ENCODE data around the gene CERT1.

CERT1 gene

DNA sequence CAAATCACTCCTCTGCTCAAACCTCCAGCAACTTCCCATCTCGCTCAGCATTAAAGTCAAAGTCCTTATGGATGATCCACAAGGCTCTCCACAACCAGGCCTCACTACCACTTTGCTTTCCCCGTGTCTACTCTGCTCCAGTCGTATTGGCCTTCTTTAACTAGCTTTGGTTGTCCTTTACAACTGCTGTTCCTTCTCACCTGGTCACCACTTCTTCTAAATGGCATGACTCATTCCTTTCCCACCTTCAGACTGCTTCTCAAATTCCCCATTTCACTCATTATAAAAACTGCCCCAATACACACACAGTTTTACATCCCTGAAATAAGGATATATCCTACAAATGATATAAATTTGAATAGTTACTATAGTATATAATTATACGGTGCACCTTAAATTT lies 30.4 kb downstream of the CERT1 start:
- no peak for DNase-seq (ENCODE audit: low read depth, low spot score)

DNA sequence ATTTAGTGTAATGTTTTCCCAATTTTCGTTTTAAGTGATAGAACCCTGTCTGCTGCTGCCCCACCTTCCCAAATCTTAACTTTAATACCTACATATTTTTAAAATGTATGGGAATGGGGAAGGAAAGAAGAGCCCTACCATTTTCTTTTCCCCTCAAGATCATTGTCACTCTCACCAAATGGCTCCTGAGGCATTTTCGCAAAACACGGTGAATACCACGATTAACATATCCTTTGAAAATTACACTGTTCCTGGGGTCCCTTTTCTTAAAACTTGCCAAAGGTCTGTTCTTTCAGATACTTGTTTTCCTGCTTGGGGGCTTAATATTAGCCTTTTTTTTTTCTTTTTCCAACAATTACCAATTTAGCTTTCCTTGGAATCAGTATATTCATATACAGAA lies 36.1 kb downstream of the CERT1 start:
- no peak overlapping the region for H3K27ac ChIP-seq
- no peak for DNase-seq (ENCODE audit: low read depth, low spot score)

More for the DNA sequence above, 30.4 kb downstream of the CERT1 start:
- H3K27ac ChIP-seq = no peak overlapping the region

DNA sequence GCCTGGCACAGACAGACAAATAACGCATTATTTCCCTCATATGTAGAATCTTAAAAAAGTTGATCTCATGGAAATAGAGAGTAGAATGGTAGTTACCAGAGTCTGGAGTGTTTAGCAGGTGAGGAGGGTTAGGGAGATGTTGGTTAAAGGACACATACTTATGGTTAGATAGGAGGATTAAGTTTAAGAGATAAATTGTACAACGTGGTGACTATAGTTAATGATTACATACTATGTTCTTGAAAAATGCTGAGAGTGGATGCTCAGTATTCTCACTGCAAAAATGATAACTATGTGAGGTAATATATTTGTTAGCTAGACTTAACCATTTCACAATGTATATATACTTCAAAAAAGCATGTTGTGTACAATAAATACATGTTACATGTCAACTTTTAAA lies 38.0 kb downstream of the CERT1 start:
- H3K27ac ChIP-seq = no peak overlapping the region
- no peak for DNase-seq (ENCODE audit: low read depth, low spot score)

DNA sequence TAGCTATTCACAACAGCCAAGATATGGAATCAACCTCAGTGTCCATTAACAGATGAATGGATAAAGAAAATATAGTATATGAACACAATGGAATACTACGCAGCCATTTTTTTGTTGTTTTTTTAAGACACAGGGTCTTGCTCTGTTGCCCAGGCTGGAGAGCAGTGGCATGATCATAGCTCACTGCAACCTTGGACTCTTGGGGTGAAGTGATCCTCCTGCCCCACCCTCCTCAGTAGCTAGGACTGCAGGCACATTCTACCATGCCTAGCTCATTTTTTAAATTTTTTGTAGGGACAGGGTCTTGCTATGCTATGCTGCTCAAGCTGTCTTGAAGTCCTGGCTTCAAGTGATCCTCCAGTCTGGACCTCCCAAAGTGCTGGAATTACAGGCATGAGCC lies 38.5 kb downstream of the CERT1 start:
- H3K27ac ChIP-seq = no peak overlapping the region
- no peak for DNase-seq (ENCODE audit: low read depth, low spot score)

DNA sequence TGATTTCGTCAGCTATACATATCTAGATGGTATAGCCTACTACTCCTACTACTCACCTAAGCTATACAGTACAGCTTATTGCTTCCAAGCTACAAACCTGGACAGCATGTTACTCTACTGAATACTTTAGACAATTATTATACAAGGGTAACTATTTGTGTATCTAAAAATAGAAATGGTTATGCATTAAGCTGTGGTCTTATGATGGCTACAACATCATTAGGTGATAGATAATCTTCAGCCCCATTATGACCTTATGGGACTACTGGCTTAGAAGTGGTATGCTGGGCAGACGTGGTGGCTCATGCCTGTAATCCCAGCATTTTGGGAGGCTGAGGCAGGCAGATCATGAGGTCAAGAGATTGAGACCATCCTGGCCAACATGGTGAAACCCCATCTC lies 40.2 kb downstream of the CERT1 start:
- H3K27ac ChIP-seq = no peak overlapping the region
- no peak for DNase-seq (ENCODE audit: low read depth, low spot score)

DNA sequence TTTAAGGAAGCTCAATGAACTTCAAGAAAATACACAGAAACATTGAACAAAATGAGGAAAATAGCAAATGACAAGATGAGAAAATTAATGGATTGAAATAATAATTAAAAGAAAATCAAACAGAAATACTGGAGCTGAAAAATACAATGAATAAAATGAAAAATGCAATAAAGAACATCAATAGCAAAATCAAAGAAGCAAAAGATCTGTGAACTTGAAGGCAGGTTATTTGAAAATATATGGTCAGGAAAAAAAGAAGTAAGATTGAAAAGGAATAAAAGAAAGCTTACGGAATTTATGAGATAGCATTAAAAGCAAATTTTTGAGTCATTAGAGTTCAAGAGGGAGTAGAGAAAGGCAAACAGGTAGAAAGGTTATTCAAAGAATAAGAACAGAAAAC lies 42.4 kb downstream of the CERT1 start:
- DNase-seq (ENCODE audit: low read depth, low spot score) = no peak
- no peak overlapping the region for H3K27ac ChIP-seq

DNA sequence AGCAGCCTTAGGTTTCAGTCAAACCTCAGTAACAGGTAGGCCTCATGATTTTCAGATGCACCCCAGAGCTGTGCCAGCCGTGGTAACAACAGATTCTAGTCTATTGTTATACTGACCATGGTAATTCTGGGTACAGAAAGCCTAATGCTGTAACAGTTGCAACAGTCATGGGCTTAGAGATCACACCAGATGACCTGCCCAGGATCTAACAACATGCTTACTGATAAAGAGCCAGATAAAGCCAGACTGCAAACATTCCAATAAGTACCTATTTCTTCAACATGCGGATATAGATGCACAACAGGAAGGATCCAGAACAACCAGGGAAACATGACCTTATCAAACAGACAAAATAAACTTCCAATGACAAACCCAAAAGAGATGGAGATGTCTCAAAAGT lies 42.8 kb downstream of the CERT1 start:
- no peak overlapping the region for H3K27ac ChIP-seq
- no peak for DNase-seq (ENCODE audit: low read depth, low spot score)

DNA sequence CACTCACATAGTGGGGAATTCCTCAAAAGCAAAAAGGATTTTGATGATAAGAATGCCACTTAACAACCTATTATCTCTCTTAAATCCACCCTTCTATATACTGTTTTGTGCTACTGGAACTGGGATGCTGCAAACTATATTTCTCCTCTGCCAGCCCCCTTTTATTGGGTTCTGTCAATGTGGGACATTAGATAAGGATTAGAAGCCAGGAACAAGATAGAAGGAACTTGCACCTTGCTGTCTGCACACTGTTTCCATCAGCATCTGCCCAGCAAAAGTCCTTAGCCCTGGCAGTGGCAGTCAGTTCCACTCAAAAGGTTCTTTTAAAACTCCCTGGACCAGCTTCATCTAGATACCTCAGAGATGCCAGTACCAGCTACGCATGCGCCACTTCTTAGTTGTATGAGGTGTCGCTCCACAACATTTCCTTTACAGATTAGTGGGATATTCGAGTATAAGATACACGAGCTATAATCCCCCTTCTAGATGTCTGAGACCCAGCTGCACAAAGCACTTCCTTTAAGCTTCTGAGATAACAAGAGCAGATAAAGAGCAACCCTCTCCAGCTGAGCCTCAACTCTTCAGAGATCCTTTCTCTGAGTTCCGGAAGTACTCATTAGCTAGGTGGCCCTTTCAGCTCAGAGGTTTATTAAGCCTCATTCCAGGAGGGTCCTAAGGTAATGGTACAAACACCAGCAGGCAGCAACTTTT lies 45.3 kb downstream of the CERT1 start:
- DNase-seq (ENCODE audit: low read depth, low spot score) = no peak
- no peak overlapping the region for H3K27ac ChIP-seq

DNA sequence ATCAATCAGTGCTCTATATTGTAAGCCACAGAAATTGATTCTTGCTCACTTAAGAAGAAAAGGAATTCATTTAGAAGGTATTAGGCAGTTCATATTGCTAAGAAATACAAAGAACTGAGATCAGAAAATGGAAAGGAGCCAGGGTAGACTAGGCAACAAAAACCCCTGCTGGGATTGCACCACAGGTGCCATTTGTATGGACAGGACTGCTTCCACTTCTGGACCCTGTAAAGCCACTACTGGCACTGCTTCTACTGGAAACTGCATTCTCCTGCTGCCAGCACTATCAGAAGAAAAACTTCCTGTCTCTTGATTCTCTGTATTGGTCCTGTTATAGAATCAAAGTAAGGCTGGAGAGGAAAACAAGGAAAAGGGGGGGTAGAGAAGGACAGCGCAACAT lies 45.9 kb downstream of the CERT1 start:
- DNase-seq (ENCODE audit: low read depth, low spot score) = no peak
- H3K27ac ChIP-seq = no peak overlapping the region

DNA sequence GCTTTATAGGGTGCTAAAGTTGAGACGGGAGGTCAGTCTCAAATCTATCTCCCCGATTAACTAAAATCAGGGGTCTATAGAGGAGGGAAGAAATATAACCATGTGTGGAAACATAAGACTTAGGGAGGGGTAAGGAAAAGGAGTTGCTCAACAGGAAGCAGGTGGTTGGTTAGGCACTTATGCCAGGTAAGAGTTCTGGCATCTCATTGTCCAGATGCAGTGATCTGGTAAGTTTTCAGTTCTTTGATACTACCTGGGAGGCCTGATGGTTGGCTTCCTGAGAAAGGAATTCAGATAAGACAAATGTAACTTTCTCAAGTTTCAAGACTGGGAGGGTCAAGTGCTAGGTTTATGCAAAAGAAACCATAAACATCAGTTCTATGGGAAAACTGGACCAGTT lies 47.7 kb downstream of the CERT1 start:
- DNase-seq (ENCODE audit: low read depth, low spot score) = no peak
- H3K27ac ChIP-seq = peak overlapping the region; percentile 50

DNA sequence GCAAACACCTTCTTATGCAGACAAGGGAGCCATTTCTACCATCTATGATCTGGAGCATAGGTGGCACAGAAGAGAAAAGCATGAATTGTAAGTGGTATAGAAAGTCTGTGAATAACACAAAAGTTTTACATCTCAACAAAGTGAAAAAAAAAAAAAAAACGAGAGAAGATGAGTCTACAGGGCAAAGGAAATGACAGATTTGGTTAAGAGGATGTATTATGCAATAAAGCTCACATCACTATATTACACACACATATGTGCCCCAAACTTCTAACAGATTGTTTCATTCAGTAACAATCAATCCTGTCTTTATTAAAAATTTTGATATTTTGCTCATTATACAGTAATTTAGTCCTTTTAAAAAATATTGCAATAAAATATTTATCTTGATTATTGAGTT lies 49.8 kb downstream of the CERT1 start:
- DNase-seq (ENCODE audit: low read depth, low spot score) = no peak
- H3K27ac ChIP-seq = peak overlapping the region; percentile 9

DNA sequence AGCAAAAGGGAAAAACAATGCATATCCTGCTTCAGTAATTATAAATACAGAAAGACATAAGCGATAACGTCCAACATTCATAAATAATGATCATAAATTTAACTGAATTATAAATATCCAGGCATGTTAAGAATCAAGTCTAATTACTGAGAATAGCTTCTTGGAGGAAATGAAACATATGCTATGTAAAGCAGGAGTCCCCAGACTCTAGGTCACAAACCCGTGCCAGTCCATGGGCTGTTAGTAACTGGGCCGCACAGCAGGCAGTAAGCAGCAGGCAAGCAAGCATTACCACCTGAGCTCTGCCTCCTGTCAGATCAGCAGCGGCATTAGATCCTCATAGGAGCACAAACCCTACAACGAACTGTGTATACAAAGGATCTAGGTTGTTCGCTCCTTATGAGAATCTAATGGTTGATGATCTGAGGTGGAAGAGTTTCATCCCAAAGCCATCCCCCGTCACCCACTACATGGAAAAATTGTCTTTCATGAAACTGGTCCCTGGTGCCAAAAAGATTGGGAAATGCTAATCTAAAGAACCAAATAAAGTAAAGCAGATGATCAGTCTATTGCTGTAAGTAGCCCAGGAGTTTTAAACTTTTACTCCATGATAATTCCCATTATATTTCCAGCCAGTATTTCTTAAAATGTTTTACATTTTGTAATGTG lies 50.4 kb downstream of the CERT1 start:
- DNase-seq (ENCODE audit: low read depth, low spot score) = no peak

DNA sequence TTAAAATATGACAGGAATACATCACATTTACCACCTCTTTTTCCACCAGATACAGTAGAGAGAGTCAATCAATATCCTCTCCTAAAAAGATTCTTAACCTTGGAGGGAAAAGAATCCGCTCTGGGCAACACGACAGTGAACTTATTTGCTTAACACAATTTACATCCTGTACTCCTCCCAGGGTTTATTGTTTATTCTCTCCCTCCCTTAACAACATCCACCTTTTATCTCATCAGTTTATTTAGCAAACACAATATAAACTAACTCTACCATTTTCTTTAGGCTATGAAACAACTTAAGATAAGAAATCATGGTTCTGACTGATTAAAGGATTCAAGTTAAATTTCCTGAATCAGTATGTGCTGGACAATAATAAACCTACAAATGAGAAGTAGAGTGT lies 50.9 kb downstream of the CERT1 start:
- no peak for DNase-seq (ENCODE audit: low read depth, low spot score)
- H3K27ac ChIP-seq = peak overlapping the region; percentile 9

More for the DNA sequence above, 50.4 kb downstream of the CERT1 start:
- peak overlapping the region; percentile 9 for H3K27ac ChIP-seq

DNA sequence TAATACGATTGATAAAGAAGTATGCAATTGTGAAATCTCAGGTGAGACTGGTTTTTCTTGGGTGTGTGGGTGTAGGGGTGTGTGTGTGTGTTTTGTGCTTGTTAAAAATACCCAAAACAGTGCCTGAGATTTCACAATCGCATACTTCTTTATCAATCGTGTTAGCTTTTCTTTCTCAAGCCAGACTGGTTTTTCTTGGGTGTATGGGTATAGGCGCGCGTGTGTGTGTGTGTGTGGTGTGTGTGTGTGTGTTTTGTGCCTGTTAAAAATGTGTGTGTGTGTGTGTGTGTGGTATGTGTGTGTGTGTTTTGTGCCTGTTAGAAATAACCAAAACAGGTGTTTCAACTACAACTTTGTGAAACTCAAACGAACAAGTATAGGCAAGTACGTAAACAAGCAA lies 53.7 kb downstream of the CERT1 start:
- peak overlapping the region; percentile 40 for H3K27ac ChIP-seq
- DNase-seq (ENCODE audit: low read depth, low spot score) = peak; percentile 93

DNA sequence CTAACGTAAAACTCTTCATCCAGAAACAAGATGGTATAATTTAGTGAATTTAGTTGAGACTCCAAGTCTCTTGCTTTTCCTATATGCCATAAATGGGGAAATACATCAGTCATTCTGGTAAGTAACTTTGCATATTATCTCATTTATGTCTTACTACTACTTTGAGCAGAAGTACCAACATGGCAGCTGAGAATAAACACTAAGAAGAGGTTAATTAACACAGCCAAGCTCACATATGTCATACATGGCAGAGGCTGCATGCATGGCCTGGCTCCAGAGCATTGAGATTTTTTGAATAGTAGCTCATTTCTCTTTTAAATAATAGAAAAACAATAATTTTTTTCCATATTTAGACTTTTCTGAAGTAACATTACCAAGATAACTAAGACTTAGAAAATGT lies 54.3 kb downstream of the CERT1 start:
- DNase-seq (ENCODE audit: low read depth, low spot score) = no peak

DNA sequence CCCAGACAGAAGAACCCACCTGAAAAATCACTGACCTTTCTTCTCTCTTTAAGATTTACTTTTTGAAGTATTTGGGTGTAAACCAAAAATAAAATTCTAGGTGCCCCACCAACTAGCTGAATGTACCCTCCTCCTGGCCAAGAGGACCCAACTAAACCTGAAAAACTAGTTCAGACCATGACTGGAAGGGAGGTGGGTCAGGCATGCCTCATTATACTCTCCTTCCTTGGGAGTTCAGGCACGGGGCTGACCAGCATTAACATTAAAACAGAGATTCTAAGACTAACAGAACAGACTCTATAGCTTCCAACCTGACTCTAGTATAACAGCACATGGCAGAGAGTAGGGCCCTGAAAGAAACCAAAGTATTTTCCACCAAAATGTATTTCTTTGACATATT lies 61.4 kb downstream of the CERT1 start:
- no peak for DNase-seq (ENCODE audit: low read depth, low spot score)

More for the DNA sequence above, 54.3 kb downstream of the CERT1 start:
- peak overlapping the region; percentile 40 for H3K27ac ChIP-seq

DNA sequence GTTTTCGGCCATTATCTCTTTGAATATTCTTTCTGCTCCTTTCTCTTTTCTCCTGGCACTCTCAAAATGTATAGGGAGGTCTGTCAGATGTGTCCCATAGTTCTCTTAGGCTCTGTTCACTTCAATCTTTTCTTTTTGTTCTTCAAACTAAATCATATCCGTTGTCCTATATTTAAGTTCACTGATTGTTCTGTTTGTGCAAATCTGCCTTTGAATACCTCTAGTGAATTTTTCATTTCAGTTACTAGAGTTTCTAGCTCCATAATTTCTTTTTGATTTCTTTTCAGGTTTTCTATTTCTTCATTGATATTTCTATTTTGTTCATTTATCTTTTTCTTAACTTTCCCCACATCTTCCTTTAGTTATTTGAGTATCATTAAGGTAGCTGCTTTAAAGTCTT lies 65.4 kb downstream of the CERT1 start:
- no peak for DNase-seq (ENCODE audit: low read depth, low spot score)
- H3K27ac ChIP-seq = no peak overlapping the region

More for the DNA sequence above, 61.4 kb downstream of the CERT1 start:
- H3K27ac ChIP-seq = no peak overlapping the region

DNA sequence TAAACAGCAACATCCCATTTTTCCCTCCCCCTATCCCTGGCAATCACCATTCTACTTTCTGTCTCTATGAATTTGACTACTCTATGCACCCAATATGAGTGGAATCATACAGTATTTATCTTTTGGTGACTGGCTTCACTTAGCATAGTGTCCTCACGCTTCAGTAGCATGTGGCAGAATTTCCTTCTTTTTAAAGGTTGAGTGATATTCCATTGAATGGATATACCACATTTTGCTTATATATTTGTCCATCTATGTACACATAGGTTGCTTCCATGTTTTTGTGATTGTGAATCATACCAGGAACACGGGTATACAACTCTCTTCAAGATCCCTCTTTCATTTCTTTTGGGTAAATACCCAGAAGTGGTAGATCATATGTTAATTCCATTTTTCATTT lies 69.9 kb downstream of the CERT1 start:
- no peak overlapping the region for H3K27ac ChIP-seq
- no peak for DNase-seq (ENCODE audit: low read depth, low spot score)

DNA sequence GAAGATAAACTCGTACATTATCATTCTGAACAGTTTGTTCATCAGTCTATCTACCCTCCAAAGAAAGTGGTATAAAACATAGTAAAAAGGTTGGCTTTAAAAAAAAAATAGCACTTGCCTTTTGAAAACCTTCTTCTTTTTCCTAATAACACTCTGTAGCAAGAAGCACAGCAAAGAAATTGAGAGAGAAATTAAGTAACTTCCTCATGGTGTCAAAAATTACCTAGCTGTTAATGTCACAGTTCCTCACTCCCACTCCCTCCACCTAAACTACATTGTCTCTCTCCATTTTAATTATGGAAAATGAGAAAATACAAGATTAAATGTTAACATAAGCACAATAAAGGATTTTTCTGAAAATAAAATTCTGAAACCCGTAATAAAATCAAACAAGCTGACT lies 72.2 kb downstream of the CERT1 start:
- H3K27ac ChIP-seq = no peak overlapping the region
- no peak for DNase-seq (ENCODE audit: low read depth, low spot score)

DNA sequence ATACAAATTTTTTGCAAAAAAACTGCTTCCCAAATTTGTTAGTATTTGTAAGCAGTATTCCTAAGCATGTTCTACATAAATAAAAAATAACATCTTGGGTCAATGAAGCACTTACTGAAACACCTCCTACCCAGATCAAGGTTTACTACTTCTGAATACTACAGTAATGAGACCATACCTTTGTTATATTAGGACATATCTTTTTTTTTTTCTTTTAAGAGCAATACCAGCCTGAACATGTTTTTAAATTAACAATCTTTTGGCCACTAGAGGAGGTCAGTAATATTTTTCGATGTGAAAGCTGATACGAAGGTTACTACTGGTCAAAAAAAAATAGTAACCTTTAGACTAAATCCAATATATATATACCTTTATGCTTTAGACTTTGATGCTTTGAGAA lies 72.7 kb downstream of the CERT1 start:
- no peak overlapping the region for H3K27ac ChIP-seq
- no peak for DNase-seq (ENCODE audit: low read depth, low spot score)

DNA sequence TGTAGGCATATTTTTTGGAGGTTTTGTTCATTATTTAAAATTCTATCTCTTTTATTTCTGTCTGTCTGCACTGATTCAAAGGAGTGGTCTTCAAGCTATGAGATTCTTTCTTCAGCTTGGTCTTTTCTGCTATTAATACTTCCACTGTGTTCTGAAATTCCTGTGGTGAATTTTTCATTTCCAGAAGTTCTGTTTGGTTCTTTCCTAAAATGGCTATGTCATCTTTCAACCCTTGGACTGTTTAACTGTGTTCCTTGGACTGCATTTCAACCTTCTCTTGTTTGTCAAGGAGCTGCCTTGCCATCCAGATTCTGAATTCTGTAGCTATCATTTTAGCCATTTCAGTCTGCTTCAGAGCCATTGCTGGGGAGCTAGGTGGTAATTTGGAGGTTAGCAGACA lies 76.3 kb downstream of the CERT1 start:
- DNase-seq (ENCODE audit: low read depth, low spot score) = no peak
- no peak overlapping the region for H3K27ac ChIP-seq
